ENCODE data around the gene USP38. TPM values are rescaled to one million over a fixed set of nuclear protein-coding genes. Genes with fewer than 3 reads are reported as not detected.

Gene USP38
- polyA plus RNA-seq, 3 donors = 7.3 to 19.3 (median 12.4) TPM

DNA sequence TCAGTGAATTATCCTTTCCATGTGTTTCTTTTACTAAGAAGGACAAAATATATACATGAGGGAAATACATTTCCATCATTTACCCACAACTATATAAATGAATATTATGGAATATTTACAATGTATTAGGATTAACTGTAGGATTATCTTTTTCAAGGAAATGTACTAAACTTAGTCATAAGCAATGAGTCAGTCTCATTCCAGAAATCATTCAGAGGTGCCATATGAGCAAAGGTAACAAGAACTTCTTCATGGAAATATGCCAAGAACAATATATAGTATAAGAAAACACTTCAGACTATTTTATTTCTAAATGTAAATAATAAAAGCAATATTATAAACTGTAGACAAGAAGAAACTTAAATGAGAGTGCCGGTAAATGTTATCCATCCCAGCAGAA is 67.1 kb downstream of the USP38 start:
- peaks cover 0 to 2% (median 2%) of the 10 kb centered on the region in 3 donors for H3K27me3 Mint-ChIP-seq (ENCODE audit: low read depth in 3 of 3)
- H3K36me3 ChIP-seq (replicated peaks in 1 of 2; ENCODE audit: control insufficient read depth in 1 of 2, insufficient read depth in 2 of 2, low read length in 2 of 2) = no peaks in the 10 kb centered on the region
- H3K9me3 ChIP-seq (replicated peaks in 1 of 2; ENCODE audit: control insufficient read depth in 1 of 2, insufficient read depth in 1 of 2, low read length in 2 of 2) = no peaks in the 10 kb centered on the region
- H3K27ac Mint-ChIP-seq = no peak overlapping the region
- H3K4me1 ChIP-seq (ENCODE audit: control insufficient read depth in 1 of 2, insufficient read depth in 2 of 2, low read length in 2 of 2) = no peaks in the 10 kb centered on the region
- no peak for DNase-seq
- H3K4me1 Mint-ChIP-seq = no peaks in the 10 kb centered on the region
- no peaks in the 10 kb centered on the region for H3K36me3 Mint-ChIP-seq
- intact Hi-C loops (cut with micrococcal nuclease) = no loop called here
- TF ChIP-seq, protein P1, sequence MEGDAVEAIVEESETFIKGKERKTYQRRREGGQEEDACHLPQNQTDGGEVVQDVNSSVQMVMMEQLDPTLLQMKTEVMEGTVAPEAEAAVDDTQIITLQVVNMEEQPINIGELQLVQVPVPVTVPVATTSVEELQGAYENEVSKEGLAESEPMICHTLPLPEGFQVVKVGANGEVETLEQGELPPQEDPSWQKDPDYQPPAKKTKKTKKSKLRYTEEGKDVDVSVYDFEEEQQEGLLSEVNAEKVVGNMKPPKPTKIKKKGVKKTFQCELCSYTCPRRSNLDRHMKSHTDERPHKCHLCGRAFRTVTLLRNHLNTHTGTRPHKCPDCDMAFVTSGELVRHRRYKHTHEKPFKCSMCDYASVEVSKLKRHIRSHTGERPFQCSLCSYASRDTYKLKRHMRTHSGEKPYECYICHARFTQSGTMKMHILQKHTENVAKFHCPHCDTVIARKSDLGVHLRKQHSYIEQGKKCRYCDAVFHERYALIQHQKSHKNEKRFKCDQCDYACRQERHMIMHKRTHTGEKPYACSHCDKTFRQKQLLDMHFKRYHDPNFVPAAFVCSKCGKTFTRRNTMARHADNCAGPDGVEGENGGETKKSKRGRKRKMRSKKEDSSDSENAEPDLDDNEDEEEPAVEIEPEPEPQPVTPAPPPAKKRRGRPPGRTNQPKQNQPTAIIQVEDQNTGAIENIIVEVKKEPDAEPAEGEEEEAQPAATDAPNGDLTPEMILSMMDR (IDR thresholded peaks at IDR 0.05) = no peak
- no peak overlapping the region for H3K4me2 ChIP-seq (replicated peaks; ENCODE audit: extremely low read depth, low read length, poor library complexity, severe bottlenecking)
- peaks cover 0 to 5% (median 0%) of the 10 kb centered on the region in 7 donors for H3K9me3 Mint-ChIP-seq
- no peak overlapping the region for H3K4me3 Mint-ChIP-seq
- WGBS (ENCODE audit: insufficient coverage) = no CpG with 5 or more reads among the region's 1 CpG
- H3K27ac ChIP-seq (ENCODE audit: low read depth in 1 of 2, low read length in 2 of 2) = no peak overlapping the region
- H4K20me1 ChIP-seq (ENCODE audit: insufficient read depth, low read length) = no peaks in the 10 kb centered on the region
- no peaks in the 10 kb centered on the region for H3K27me3 ChIP-seq (ENCODE audit: control insufficient read depth in 2 of 2, insufficient read depth in 2 of 2, low read length in 2 of 2)
- no peaks in the 10 kb centered on the region for H3K79me2 ChIP-seq (ENCODE audit: insufficient read depth, low read length)
- H3K9ac ChIP-seq (ENCODE audit: insufficient read depth, low read length, poor library complexity, severe bottlenecking) = no peak overlapping the region
- no peak overlapping the region for H3K4me3 ChIP-seq (replicated peaks in 1 of 3; ENCODE audit: low read depth in 2 of 3, low read length in 3 of 3)
- no peak overlapping the region for H2AFZ ChIP-seq (ENCODE audit: insufficient read depth, low read depth, low read length, poor library complexity, severe bottlenecking)

DNA sequence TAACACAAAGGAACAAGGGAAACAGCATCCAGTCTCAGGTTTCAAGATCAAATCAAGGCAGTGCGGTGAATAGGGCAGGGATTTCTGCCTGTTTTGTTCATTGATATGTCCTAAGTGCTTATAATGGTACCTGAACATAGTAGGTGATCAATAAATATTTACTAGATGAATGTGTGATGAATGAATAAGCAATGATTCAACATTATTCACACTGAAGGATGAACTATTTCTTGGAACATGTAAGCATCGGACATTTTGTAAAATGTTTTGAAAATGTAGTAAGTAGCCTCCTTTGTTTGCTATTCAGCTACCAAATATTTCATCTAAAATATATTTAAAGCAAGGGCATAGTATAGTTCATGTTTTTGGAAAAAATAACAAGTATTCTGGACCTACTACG is 67.8 kb downstream of the USP38 start:
- no peaks in the 10 kb centered on the region for H3K9me3 ChIP-seq (replicated peaks in 1 of 2; ENCODE audit: control insufficient read depth in 1 of 2, insufficient read depth in 1 of 2, low read length in 2 of 2)
- H2AFZ ChIP-seq (ENCODE audit: insufficient read depth, low read depth, low read length, poor library complexity, severe bottlenecking) = no peak overlapping the region
- no peaks in the 10 kb centered on the region for H3K27me3 ChIP-seq (ENCODE audit: control insufficient read depth in 2 of 2, insufficient read depth in 2 of 2, low read length in 2 of 2)
- H3K9ac ChIP-seq (ENCODE audit: insufficient read depth, low read length, poor library complexity, severe bottlenecking) = no peak overlapping the region
- H3K4me2 ChIP-seq (replicated peaks; ENCODE audit: extremely low read depth, low read length, poor library complexity, severe bottlenecking) = no peak overlapping the region
- peaks cover 0 to 2% (median 0%) of the 10 kb centered on the region in 3 donors for H3K27me3 Mint-ChIP-seq (ENCODE audit: low read depth in 3 of 3)
- no peaks in the 10 kb centered on the region for H3K36me3 ChIP-seq (replicated peaks in 1 of 2; ENCODE audit: control insufficient read depth in 1 of 2, insufficient read depth in 2 of 2, low read length in 2 of 2)
- no peak for DNase-seq
- no peak overlapping the region for H3K4me3 Mint-ChIP-seq
- peaks cover 0 to 5% (median 0%) of the 10 kb centered on the region in 7 donors for H3K9me3 Mint-ChIP-seq
- WGBS (ENCODE audit: insufficient coverage) = no CpG with 5 or more reads among the region's 3 CpGs
- TF ChIP-seq, protein P1 (IDR thresholded peaks at IDR 0.05) = no peak
- H3K4me1 Mint-ChIP-seq = no peaks in the 10 kb centered on the region
- no peaks in the 10 kb centered on the region for H3K4me1 ChIP-seq (ENCODE audit: control insufficient read depth in 1 of 2, insufficient read depth in 2 of 2, low read length in 2 of 2)
- H3K27ac Mint-ChIP-seq = no peak overlapping the region
- no peak overlapping the region for H3K27ac ChIP-seq (ENCODE audit: low read depth in 1 of 2, low read length in 2 of 2)
- no peaks in the 10 kb centered on the region for H3K79me2 ChIP-seq (ENCODE audit: insufficient read depth, low read length)
- no peak overlapping the region for H3K4me3 ChIP-seq (replicated peaks in 1 of 3; ENCODE audit: low read depth in 2 of 3, low read length in 3 of 3)
- no peaks in the 10 kb centered on the region for H4K20me1 ChIP-seq (ENCODE audit: insufficient read depth, low read length)
- no peaks in the 10 kb centered on the region for H3K36me3 Mint-ChIP-seq
- intact Hi-C loops (cut with micrococcal nuclease) = no loop called here

Data from CD14-positive monocyte (primary cell).